ENCODE results near the gene ANKH.

DNA sequence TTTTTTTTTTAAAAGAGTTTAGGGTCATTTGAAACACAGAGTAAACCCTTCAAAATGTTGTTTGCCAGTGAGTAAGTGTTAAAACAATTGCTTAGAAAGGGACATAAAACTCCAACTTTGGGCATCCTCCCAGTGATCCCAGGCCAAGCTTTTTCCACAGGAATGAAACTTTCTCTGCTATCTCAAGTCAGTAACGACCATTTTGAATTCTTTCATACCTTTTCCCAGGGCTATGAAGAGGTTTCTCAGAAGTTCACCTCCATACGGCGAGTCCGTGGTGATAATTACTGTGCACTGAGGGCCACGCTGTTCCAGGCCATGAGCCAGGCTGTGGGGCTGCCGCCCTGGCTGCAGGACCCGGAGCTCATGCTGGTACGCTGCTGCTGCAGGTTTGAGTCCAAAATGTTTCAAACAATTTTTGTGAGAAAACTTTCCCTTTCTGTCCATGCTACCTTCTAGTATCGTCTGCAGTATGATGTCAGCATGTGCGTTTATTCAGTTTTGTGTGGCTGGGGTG is 190.3 kb downstream of the ANKH start:
- TF ChIP-seq, protein P1, sequence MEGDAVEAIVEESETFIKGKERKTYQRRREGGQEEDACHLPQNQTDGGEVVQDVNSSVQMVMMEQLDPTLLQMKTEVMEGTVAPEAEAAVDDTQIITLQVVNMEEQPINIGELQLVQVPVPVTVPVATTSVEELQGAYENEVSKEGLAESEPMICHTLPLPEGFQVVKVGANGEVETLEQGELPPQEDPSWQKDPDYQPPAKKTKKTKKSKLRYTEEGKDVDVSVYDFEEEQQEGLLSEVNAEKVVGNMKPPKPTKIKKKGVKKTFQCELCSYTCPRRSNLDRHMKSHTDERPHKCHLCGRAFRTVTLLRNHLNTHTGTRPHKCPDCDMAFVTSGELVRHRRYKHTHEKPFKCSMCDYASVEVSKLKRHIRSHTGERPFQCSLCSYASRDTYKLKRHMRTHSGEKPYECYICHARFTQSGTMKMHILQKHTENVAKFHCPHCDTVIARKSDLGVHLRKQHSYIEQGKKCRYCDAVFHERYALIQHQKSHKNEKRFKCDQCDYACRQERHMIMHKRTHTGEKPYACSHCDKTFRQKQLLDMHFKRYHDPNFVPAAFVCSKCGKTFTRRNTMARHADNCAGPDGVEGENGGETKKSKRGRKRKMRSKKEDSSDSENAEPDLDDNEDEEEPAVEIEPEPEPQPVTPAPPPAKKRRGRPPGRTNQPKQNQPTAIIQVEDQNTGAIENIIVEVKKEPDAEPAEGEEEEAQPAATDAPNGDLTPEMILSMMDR (conservative IDR thresholded peaks at IDR 0.05 in 1 of 2, IDR thresholded peaks at IDR 0.05 in 1 of 2; ENCODE audit: extremely low read depth in 1 of 2, insufficient read depth in 1 of 2, low read depth in 1 of 2, low read length in 2 of 2), result no peak
- no peak for TF ChIP-seq EZH2 (IDR thresholded peaks at IDR 0.05; ENCODE audit: borderline replicate concordance, low read length)
